Sigmoid colon (tissue), 7 donors: ENCODE results near the gene NBEAL2. TPM values are rescaled to one million over a fixed set of nuclear protein-coding genes. Genes with fewer than 3 reads are reported as not detected.

Experiments
- DNase-seq: peaks from one replicate; pipeline ENCODE4 v3.0.0-alpha.2; 2019
- H3K27ac ChIP-seq, 4 donors: fragments of 200-600 bp; sonication (generic); one replicate each; pipeline ENCODE4 v1.5.1; 2016 to 2019; ENCODE audit warnings: mild to moderate bottlenecking in 1 of 4
- H3K27me3 ChIP-seq, 3 donors: fragments of 200-600 bp; sonication (generic); one replicate each; pipeline ENCODE4 v1.5.1; 2019; ENCODE audit warnings: mild to moderate bottlenecking in 1 of 3
- H3K36me3 ChIP-seq, 4 donors: fragments of 200-600 bp; sonication (generic); one replicate each; pipeline ENCODE4 v1.5.1; 2016 to 2019
- H3K4me1 ChIP-seq, 4 donors: fragments of 200-600 bp; sonication (generic); one replicate each; pipeline ENCODE4 v1.5.1; 2017 to 2019
- H3K4me3 ChIP-seq, 4 donors: fragments of 200-600 bp; sonication (generic); one replicate each; pipeline ENCODE4 v1.5.1; 2017 to 2019; ENCODE audit warnings: mild to moderate bottlenecking in 2 of 4, moderate library complexity in 1 of 4
- H3K9me3 ChIP-seq, 4 donors: fragments of 200-600 bp in 3 of 4; sonication (generic) in 3 of 4; one replicate each; pipeline versions ENCODE4 v1.5.1 to v1.6.1; 2013 to 2019
- EP300 ChIP-seq, 4 donors: sonication (generic); formaldehyde crosslinking; IDR thresholded peaks; one replicate each; pipeline ENCODE4 v1.6.1; 2017; ENCODE audit warnings: antibody characterized with exemption in 4 of 4
- POLR2A ChIP-seq, 2 donors: fragments of 450-650 bp; IDR thresholded peaks; one replicate each; pipeline ENCODE4 v1.6.1; 2016; ENCODE audit warnings: antibody characterized with exemption in 2 of 2, mild to moderate bottlenecking in 2 of 2, moderate library complexity in 2 of 2
- POLR2AphosphoS5 ChIP-seq, 4 donors: sonication (generic); formaldehyde crosslinking; IDR thresholded peaks; one replicate each; pipeline ENCODE4 v1.6.1; 2017; ENCODE audit warnings: antibody characterized with exemption in 4 of 4
- WGBS, 2 donors: extraction: QIAGEN DNeasy Blood & Tissue Kit; methylation state at CpG; one replicate each; pipeline ENCODE4 v1.1.7; 2013; 5-methylcytosine and 5-hydroxymethylcytosine counted together
- intact Hi-C: fragments of 100-400 bp; cut with DNase I; formaldehyde crosslinking; loops from one replicate; pipeline ENCODE4 v1.15.1; 2023
- polyA plus RNA-seq, 3 donors: library from polyadenylated mRNA; stranded (reverse); fragments of 200-250 nt; gene quantifications; one replicate each; pipeline ENCODE4 v1.2.3, GENCODE V29; 2013
- total RNA-seq, 4 donors: library from RNA; depleted of rRNA; stranded (reverse); fragments of >200 nt; gene quantifications; one replicate each; pipeline ENCODE4 v1.1.0, GENCODE V29; 2016
- TF ChIP-seq, protein P1 (sequence below), 4 experiments: fragments of 450-650 bp in 3 of 4; fragments of 200-600 bp in 1 of 4; IDR thresholded peaks; one replicate each; pipeline ENCODE4 v1.5.1; 2016 to 2019; ENCODE audit warnings: antibody characterized with exemption in 4 of 4, mild to moderate bottlenecking in 3 of 4, moderate library complexity in 2 of 4
- donor health status: healthy with polysubstance abuse.
- donor health status: Bipolar disorder and iron deficiency.
- donor health status: healthy.

Gene NBEAL2
- total and polyA plus RNA-seq, 7 donors: 7.8 to 88.0 (median 12.5) TPM

DNA sequence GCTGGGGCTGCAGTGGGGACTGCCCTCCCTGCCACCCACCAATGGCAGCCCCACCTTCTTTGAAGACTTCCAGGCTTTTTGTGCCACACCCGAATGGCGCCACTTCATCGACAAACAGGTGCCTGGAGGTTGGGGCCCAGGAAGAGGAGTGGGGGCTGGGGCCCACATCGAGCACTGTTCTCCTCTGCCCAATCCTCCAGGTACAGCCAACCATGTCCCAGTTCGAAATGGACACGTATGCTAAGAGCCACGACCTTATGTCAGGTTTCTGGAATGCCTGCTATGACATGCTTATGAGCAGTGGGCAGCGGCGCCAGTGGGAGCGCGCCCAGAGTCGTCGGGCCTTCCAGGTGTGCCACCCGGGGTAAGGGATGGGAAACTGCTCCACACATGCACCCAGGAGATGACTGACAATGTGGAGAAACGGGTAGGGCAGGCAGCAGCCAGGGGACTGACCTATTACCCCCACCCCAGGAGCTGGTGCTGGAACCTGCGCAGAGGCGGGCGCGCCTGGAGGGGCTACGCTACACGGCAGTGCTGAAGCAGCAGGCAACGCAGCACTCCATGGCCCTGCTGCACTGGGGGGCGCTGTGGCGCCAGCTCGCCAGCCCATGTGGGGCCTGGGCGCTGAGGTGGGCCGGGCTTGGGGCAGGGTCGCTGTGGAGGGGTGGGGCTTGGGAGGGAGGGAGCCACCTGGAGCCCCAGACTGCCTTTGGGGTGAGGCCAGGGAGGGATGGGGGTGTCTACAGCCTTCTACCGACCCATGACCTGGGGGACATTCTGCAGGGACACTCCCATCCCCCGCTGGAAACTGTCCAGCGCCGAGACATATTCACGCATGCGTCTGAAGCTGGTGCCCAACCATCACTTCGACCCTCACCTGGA, 22.9 kb downstream of the NBEAL2 start:
- 84 to 90% methylated on average over 35 of the region's 35 CpGs for WGBS, 2 donors
- Histone ChIP-seq H3K4me1 (no peaks in the 10 kb centered on the region), H3K36me3 (peaks cover 0 to 70% (median 27%) of the 10 kb centered on the region in 4 donors), H3K4me3 (no peak overlapping the region), H3K27me3 (no peaks in the 10 kb centered on the region), H3K9me3 (no peaks in the 10 kb centered on the region), H3K27ac (no peak overlapping the region)
- intact Hi-C loops: loop anchor here (10.0 kb wide), 1 partner anchor 162 kb away; the partner anchor contains the start of gene SETD2
- TF ChIP-seq, protein P1, sequence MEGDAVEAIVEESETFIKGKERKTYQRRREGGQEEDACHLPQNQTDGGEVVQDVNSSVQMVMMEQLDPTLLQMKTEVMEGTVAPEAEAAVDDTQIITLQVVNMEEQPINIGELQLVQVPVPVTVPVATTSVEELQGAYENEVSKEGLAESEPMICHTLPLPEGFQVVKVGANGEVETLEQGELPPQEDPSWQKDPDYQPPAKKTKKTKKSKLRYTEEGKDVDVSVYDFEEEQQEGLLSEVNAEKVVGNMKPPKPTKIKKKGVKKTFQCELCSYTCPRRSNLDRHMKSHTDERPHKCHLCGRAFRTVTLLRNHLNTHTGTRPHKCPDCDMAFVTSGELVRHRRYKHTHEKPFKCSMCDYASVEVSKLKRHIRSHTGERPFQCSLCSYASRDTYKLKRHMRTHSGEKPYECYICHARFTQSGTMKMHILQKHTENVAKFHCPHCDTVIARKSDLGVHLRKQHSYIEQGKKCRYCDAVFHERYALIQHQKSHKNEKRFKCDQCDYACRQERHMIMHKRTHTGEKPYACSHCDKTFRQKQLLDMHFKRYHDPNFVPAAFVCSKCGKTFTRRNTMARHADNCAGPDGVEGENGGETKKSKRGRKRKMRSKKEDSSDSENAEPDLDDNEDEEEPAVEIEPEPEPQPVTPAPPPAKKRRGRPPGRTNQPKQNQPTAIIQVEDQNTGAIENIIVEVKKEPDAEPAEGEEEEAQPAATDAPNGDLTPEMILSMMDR (IDR thresholded peaks at IDR 0.05): no peak
- TF ChIP-seq EP300 (IDR thresholded peaks at IDR 0.05) (no peak), POLR2AphosphoS5 (IDR thresholded peaks at IDR 0.05) (no peak), POLR2A (IDR thresholded peaks at IDR 0.05) (no peak)
- DNase-seq: peak; percentile 61

DNA sequence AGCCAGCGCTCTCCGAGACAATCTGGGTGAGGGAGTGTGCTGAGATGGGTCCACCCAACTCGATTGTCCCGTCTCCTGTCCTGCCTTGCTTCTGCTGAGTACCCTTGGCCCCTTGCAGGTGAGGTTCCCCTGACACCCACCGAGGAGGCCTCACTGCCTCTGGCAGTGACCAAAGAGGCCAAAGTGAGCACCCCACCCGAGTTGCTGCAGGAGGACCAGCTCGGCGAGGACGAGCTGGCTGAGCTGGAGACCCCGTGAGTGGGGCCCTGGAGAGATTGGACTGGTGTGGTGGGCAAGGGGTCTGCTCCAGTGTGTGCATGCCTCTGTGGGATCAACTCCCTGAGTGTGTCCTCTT, 23.6 kb downstream of the NBEAL2 start:
- TF ChIP-seq EP300 (IDR thresholded peaks at IDR 0.05) (no peak), POLR2AphosphoS5 (IDR thresholded peaks at IDR 0.05) (no peak), POLR2A (IDR thresholded peaks at IDR 0.05) (no peak)
- TF ChIP-seq, protein P1 (IDR thresholded peaks at IDR 0.05): no peak
- Histone ChIP-seq H3K36me3 (peaks cover 0 to 70% (median 27%) of the 10 kb centered on the region in 4 donors), H3K27me3 (no peaks in the 10 kb centered on the region), H3K4me3 (no peak overlapping the region), H3K9me3 (no peaks in the 10 kb centered on the region), H3K27ac (no peak overlapping the region), H3K4me1 (no peaks in the 10 kb centered on the region)
- WGBS, 2 donors: 92 to 94% methylated on average over 10 of the region's 10 CpGs
- intact Hi-C loops: loop anchor here (10.0 kb wide), 1 partner anchor 162 kb away; the partner anchor contains the start of gene SETD2
- no peak for DNase-seq

DNA sequence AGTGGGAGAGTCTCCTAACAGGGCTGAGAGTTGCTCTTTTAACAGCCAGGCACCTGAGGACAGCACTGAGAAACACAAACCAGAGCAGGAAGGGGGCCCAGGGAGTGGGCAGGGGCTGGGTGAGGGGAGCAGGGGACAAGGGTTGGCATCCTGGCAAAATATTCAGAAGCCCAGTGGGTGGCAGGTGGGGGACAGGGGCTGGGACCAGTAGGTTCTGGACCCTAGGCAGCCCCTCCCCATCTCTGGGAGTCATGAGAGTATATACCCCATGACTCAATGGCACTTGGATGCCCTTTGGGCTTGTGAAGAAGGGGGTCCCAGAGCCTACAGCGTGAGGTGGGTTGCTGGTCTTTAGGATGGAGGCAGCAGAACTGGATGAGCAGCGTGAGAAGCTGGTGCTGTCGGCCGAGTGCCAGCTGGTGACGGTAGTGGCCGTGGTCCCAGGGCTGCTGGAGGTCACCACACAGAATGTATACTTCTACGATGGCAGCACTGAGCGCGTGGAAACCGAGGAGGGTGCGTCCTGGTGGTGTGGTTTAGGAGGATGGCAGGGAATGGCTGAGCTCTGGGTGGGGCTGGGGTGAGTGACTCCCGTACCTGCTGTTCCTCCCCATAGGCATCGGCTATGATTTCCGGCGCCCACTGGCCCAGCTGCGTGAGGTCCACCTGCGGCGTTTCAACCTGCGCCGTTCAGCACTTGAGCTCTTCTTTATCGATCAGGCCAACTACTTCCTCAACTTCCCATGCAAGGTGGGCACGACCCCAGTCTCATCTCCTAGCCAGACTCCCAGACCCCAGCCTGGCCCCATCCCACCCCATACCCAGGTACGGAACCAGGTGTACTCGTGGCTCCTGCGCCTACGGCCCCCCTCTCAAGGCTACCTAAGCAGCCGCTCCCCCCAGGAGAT, 24.2 kb downstream of the NBEAL2 start:
- no peaks in the 10 kb centered on the region for H3K27me3 ChIP-seq
- peak; percentile 61 for DNase-seq
- peaks cover 0 to 2% (median under 1%) of the 10 kb centered on the region in 4 donors for H3K4me1 ChIP-seq
- TF ChIP-seq POLR2AphosphoS5 (IDR thresholded peaks at IDR 0.05) (no peak), EP300 (IDR thresholded peaks at IDR 0.05) (no peak), POLR2A (IDR thresholded peaks at IDR 0.05) (no peak)
- TF ChIP-seq, protein P1 (IDR thresholded peaks at IDR 0.05): no peak
- no peak overlapping the region for H3K4me3 ChIP-seq
- WGBS, 2 donors: 94 to 95% methylated on average over 27 of the region's 27 CpGs
- peaks cover 0 to 67% (median 27%) of the 10 kb centered on the region in 4 donors for H3K36me3 ChIP-seq
- H3K9me3 ChIP-seq: no peaks in the 10 kb centered on the region
- no peak overlapping the region for H3K27ac ChIP-seq
- intact Hi-C loops: loop anchor here (10.0 kb wide), 1 partner anchor 161 kb away; the partner anchor contains the start of gene SETD2

DNA sequence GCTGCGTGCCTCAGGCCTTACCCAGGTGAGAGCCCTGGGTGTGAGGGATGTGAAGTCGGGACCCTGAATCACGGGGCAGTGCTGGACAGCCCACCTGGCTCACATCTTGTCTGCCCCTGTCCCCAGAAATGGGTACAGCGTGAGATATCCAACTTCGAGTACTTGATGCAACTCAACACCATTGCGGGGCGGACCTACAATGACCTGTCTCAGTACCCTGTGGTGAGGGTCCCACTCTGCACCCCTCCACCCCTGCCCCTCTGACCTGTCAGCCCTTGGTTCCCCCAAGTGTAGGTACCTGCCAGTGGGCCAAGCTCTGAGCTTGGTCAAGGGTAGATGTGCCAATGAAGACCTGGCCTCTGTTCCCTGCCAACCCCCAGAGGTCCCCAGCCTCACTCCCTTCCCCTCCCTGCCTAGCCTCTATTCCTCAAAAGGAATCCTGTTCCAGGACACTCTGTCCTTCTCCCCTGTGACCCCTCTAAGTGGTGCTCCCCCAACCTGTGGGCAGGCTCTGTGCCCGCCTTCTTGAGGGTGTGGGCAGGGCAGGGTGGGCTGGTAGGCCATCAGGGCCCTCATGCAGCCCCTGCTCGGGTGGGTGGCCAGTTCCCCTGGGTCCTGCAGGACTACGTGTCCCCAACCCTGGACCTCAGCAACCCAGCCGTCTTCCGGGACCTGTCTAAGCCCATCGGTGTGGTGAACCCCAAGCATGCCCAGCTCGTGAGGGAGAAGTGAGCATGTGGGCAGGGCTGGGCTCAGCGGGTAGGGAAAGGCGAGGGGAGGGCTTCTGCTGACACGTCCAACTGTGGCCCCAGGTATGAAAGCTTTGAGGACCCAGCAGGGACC, 25.1 kb downstream of the NBEAL2 start:
- WGBS, 2 donors: 94 to 96% methylated on average over 17 of the region's 17 CpGs
- H3K4me1 ChIP-seq: peaks cover 0 to 7% (median 5%) of the 10 kb centered on the region in 4 donors

More for the DNA sequence above, 25.1 kb downstream of the NBEAL2 start:
- peak; percentile 59 for DNase-seq
- no peak overlapping the region for H3K27ac ChIP-seq
- no peaks in the 10 kb centered on the region for H3K9me3 ChIP-seq
- TF ChIP-seq POLR2A (IDR thresholded peaks at IDR 0.05) (no peak), POLR2AphosphoS5 (IDR thresholded peaks at IDR 0.05) (no peak), EP300 (IDR thresholded peaks at IDR 0.05) (no peak)
- TF ChIP-seq, protein P1 (IDR thresholded peaks at IDR 0.05): no peak
- H3K36me3 ChIP-seq: peaks cover 0 to 64% (median 27%) of the 10 kb centered on the region in 4 donors
- H3K4me3 ChIP-seq: no peak overlapping the region
- H3K27me3 ChIP-seq: no peaks in the 10 kb centered on the region
- intact Hi-C loops: loop anchor here (10.0 kb wide), 1 partner anchor 160 kb away; the partner anchor contains the start of gene SETD2
